Measurements from ENCODE around the gene KATNAL2.
A peak's percentile ranks its signal among the peaks of the same experiment; 100 is the strongest.
"Not testable (repeated sequence)": the region's sequence is repeated elsewhere in the genome, so short reads cannot be mapped to it uniquely, and the experiment has no call there.

KATNAL2 gene

DNA sequence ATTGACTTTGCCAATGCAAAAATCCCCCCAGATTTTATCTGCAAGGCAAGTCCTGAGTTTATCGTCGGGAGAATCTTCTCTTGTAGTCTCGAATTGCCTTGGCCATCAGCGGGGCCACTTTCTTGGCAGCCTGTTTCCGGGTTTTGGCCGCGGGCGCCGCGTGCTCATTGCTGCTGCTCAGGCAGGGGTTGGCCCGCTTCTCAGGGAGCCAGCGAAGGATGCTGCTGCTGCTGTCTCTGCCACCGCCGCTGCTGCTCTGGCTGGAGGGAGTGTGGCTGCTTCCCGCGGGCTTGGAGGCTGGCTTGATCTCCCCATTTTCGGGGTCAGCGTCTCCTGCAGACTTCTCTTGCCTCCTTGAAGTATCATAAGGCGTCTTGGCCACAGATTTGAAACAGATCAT lies 115.5 kb downstream of the KATNAL2 start:
- DNase-seq (ENCODE audit: low spot score): no peak

DNA sequence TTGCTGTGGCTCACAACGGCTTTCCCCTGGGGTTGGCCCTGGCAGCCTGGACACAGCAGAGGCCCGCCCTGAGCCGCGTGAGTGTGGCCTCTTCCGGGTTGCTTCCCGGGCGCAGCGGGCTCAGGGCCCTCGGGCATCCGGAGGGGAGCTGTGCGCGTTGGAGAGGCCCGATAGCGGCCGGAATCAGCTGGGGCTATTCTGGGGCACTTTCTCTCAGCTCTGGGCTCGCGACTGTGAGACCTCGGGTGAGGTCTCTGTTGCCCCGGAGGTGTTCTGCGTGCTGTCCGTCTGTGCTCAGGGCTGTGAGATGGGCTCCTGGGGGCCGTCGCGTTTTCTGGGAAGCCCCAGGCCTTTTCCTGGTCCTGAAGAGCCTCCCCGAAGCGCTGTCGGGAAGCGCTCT lies 117.2 kb downstream of the KATNAL2 start:
- DNase-seq (ENCODE audit: low spot score): not testable (repeated sequence)

DNA sequence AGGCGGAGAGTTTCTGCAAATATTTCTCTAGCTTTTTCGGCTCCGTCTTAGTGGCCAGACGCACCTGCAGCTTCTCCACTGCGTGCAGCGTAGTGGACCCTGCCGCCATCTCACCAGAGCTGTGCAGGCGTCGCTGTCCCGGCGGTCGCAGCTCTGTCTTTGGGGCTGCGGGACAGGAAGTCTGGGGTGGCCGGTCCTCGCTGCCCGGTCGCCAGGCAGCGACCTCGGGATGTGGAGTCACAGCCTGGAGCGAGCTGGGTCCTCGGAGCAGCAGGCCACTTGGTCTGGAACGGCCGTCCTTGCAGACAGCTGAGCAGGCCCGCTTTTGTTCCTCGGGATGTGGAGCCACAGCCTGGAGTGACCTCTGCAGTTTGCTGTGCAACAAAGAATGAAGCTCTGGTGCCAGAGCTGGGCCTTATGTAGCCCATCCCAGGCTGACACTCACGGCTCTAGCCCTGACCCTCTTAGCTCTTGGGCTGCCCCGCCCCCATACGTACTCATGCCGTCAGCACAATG lies 117.8 kb downstream of the KATNAL2 start, which contains the start of gene ELOA2:
TSS of gene ELOA2 (minus strand) at position 466 of the 516 bp plus-strand sequence. CDS start at position 109, 357 bp downstream.
- no peak for DNase-seq (ENCODE audit: low spot score)

DNA sequence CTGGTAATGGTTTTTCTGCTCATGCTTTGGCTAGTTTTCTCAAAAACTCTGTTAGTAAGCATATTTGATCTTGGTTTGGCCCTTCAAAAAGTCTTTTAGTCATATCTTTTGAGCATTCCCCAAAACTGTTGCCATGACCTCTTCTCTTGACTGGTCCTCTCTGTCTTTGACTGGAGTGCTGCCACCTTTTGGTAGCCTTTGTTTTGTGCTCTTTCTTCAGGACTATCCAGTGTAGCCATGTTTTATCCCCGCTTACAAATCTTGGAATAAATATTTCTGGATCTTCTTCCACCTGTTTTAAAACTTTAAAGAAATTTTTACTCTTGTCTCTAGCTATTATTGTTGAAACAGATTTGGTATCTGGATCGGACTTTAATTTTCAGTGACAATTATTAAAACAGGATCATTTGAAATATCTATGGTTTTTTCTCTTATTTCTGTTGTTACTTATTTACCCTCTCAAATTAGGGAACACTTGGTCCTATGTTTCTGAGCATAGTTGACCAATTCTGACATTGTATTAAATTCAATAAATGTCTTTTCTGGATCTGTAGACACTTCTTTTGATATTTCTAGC lies 119.0 kb downstream of the KATNAL2 start:
- no peak for DNase-seq (ENCODE audit: low spot score)

DNA sequence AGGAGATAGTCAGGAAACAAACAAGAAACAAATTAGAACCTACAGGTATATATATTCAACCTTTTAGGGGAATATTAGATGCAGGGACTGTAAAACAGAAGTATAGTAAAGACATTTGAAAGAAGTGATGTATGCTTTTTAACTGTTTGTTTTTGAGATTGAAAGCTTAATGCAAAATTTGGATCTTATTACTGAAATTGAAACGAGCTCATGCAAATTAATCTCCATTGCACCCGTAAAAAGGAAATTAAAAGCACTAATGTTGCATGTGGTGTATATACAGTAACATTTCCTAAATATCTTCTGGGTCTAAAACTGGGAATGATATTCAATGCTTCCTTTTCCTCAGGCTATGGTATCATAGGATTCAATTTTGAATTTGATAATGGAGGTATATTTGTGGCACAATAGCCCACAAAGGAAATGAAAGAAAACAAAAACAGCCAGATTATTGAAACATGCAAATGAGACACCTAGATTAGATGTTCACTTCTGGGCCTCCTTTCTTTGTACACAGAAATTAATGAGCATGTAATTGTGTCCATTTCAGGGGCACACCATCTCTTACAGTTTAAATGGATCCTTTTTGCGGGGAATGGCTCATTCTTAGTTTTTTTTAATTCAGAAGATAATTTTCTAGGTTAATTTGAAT lies 119.7 kb downstream of the KATNAL2 start:
- DNase-seq (ENCODE audit: low spot score): no peak

DNA sequence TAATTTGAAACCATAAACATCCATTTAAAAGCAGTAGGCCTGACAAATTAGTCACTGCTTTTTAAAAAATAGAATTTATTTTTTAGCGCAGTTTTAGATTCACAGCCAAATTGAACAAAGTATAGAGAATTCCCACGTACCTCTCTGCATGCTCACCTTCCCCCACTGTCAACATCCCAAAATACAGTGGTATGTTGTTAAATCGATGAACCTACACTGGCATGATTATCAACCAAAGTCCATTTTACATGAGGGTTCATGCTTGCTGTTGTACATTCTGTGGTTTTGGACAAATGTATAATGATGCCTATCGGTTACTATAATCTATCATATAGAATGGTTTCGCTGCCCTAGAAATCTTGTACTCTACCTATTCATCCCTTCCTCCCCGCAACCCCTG lies 123.6 kb downstream of the KATNAL2 start:
- no peak for DNase-seq (ENCODE audit: low spot score)

DNA sequence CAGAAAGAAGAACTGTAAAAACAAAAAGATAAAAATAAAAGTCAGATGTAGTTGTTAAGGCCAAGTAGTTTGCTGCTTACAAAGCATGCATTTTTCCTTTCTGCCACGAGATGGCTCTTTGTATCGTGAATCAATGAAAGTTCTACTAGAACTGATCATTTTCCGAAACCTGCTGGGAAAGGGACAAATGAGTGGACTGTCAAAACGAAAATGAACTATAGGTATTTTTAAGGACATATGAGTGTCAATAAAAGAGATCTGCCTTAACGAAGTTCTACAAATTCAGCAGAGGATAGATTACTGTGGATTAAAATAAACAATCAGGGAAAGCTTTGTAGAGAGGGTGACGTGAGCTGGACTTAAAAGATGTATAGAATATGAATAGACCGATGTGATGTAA lies 133.1 kb downstream of the KATNAL2 start:
- DNase-seq (ENCODE audit: low spot score): no peak

DNA sequence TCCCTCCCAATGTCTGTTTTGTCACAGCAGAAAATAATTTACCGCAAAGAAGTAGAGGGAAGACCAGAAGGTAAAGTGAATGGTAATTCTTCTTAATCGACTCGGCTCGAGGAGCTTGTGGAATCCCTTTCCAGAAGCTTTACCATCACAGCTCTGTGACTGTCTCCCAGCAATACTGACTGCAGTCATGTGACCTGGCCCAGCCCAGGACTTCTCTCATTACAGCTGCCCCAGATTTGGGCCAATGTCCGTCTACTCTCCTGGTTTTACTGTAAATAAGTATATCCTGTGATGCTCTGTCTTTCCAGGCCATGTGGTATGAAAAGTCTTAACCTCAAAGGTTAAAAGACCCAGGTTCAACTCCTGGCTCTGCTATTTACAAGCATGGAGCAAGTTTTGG lies 137.0 kb downstream of the KATNAL2 start:
- DNase-seq (ENCODE audit: low spot score): no peak

DNA sequence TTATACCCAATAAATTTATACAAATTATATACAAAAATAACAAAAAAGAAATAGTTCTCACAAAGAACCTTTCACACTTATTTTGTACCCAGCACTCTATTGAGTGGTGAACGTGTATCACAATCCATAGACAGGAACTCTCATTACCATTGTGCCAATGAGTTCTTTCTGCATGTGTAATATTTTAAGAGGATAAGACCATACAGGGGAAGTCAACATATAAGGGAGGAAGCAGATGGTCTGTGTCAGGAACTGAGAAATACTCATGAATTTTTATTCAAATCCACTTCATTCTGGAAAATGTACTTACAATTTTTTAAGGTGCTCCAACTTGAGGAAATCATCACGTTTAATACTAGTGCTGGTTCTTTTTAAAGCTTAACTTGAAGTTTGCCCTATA lies 145.1 kb downstream of the KATNAL2 start:
- DNase-seq (ENCODE audit: low spot score): no peak

DNA sequence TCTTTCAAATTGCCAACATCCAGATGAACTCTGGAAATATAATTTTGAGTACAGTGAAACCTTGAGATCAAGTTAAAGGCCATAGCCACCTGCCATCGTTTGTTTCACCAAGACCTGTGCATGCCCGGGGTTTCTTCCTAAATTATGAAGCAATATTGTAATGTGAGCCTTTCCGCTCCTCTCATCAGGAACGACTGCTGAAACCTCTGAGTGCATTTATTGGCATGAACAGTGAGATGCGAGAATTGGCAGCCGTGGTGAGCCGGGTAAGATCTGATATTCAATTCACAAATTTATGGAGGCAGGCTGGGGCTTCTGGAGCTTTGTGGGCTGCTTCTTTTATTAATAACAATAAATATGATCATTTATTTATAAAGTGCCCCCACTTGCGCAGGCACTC lies 145.7 kb downstream of the KATNAL2 start:
- no peak for DNase-seq (ENCODE audit: low spot score)

DNA sequence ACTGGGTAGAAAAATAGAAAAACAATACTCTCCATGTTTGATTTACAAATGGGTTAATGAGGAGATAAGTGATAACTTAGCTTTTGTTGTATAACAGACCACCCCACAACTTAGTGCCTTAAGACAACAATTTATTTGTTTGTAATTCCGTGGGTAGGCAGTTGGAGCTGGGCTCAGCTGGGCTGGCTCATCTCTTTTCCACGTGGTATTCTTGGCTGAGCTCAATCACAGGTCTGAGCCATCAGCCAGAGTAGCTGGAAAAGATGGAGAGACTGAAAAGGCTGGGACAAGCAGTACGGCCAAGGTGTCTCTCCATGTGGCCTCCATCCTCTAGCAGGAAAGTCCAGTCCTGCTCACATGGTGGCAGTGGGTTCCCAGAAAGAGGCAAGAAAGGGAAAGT lies 150.2 kb downstream of the KATNAL2 start:
- DNase-seq (ENCODE audit: low spot score): no peak

DNA sequence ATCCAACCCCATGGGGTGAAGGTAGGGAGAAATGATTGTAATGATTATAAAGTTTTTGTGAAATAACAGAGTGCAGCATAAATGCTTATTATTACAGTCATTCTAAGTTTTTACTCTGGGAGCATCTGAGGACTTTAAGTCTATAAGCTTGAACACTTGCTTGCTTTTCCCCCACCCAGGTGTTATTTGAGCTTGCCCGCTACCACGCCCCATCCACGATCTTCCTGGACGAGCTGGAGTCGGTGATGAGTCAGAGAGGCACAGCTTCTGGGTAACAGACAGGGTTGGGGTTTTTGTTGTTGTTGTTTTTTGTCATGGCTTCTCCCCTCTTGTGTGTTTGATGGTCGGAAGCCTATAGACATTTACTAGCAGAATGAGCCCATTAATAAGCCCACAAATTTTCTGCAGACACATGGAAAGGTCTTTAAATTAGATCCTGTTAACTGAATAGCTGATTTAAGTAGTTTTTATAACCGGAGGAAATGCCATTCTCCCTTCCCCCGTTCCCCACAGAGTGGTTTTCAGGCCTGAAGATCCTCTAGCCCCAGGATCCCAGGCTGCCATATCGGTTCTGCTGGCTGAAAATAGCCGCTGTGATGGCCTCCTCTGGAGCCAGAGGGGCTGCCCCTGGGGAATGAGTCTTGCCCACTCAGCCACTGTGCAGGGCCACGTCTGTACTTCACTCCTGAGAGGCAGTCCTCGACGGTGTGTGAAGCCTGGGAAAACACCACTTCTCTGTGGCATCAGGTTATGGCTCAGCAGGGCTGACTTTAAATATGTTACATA lies 157.9 kb downstream of the KATNAL2 start:
- no peak for DNase-seq (ENCODE audit: low spot score)

DNA sequence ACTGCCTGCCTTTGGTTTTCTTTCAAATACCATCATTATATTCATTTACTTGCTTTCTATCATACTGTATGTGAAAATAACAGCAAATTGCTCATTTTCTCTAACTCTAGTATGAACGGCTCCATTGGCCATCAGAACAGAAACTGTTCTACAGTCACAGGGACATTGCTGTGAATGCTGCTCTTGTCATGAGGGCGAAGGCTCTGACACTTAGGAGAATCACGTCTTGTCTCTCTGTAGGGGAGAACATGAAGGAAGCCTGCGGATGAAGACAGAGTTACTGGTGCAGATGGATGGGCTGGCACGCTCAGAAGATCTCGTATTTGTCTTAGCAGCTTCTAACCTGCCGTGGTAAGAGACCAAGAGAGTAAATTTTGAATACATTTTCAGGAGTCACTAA lies 159.7 kb downstream of the KATNAL2 start:
- DNase-seq (ENCODE audit: low spot score): no peak

DNA sequence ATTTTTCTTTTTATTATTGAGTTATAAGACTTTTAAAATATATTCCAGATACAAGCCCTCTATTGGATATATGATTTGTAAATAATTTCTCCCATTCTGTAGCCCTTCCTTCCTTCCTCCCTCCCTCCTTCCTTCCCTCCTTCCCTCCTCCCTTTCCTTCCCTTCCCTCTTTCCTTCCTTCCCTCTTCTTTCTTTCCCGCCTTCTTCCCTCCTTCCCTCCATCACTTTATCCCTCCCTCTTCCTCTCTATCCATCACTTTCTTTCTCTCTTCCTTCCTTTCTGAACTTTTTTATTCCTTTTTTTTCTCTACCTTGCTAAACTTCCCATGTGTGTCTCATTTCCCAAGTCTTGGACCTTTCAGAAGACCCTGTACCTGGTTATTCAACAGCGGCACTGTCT lies 163.5 kb downstream of the KATNAL2 start:
- DNase-seq (ENCODE audit: low spot score): no peak

DNA sequence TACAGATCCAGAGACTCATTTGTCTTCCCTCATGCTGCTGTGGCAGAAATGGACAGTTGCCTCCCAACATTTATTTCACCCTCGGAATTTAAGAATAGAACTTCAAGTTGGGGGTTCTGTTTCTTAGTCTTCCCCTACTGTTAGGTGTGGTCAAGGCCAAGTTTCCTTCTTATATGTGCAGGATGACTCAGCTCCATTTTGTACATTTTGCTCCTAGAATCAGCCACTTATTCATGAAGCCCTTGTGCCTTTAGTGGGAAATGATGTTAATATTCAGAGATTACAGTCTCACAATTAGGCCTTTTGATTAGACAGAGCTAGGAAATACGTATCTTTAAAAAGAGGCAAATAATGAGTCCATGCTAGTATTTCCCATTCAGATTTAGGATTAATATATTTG lies 164.2 kb downstream of the KATNAL2 start:
- no peak for DNase-seq (ENCODE audit: low spot score)

DNA sequence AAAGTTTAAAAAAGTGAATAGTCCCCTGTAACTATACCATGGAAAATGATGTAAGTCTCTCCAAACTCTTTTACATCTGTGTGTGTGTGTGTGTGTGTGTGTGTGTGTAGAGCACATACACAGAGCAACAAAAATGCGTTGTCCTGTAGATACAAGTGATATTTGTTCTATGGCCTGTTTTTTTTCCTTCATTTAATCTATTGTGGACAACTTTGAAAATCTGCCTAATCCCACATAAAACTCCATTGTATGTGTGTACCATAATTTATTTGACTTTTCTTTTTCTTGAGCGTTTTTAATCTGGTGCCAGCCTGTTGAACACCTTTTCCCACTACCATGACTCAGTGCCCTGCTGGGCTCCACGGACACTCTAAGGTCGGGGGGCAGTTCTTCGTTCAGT lies 170.3 kb downstream of the KATNAL2 start:
- no peak for DNase-seq (ENCODE audit: low spot score)

DNA sequence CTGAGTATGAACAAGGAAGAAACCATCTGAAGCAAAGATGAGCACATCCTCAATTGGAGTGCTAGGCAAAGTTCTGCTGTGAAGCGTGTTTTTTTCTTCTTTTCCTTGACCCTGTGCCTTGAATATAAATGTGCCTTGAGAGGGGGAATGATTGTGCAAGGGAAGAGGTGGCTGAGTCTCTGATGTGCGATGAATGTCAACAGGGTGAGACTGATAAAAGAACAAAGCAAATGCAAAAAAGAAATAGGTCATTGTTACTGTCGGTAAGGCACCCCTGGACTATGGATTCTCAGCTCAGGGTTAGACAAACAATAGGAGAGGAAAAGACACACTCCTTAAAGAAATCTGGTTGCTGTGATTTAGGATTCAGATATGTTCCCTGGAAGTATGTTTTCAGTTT lies 178.4 kb downstream of the KATNAL2 start:
- no peak for DNase-seq (ENCODE audit: low spot score)

DNA sequence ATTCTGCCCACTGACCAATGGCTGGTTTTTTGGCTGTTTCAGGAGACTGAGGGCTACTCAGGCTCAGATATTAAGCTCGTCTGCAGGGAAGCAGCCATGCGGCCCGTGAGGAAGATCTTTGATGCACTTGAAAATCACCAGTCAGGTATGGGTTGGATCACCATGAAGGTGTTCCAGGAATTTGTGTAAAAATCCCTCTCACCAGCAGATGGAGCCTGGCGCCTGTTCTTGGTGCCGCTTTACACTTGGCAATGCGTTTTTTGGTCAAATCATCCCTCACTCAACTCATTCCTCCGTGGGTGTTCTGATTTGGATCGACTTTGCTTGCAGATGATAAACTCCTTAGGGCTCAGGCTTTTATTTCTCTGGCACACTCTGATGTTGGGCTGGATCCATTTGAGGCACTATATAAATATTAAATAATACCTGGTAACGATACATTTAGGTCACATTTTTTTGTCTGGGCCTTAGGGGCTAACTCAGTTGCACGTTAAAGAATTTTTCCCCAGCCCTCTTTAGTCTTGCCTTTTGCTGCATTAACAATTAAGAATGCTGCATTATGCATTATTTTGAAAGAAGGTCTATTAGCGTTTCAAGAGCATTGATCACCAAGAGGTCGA lies 182.9 kb downstream of the KATNAL2 start:
- DNase-seq (ENCODE audit: low spot score): peak; percentile 58

DNA sequence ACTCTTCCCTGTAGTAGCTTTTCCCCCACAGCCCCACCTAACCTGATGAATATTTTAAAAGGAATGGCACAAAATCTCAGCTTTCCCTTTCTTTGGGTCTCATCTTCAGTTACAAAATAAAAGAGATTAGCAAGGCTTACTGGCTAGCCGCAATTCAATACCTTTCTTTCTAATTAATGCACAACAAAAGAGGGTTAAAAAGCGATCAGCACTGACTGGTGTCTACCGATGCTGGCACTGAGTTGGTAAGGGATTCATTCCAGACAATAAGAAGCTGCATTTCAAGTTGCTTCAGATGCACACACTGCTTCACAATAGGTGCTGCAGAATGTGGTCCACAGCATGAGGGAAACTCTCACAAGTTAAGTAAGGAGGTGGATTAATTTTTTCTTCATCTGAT lies 191.0 kb downstream of the KATNAL2 start:
- no peak for DNase-seq (ENCODE audit: low spot score)

DNA sequence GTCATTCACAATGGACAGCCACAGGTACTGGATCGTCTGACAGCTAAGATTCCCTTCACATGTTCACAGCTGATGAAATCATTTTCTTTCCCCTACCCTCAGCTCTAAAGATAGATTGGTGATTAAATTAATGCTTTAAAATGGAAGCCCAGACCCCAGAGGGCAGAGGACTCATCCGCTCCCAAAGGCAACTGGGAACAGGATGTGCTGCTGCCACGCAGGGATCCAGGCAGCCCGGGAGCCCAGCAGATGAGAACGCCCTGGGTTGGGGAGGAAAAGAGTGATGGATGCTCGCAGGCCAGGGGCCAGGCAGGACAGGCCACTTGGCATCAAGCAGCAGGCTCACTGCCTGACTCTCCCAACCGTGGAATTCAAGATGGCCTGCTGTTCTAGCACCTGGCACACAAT lies 191.6 kb downstream of the KATNAL2 start:
- no peak for DNase-seq (ENCODE audit: low spot score)

DNA sequence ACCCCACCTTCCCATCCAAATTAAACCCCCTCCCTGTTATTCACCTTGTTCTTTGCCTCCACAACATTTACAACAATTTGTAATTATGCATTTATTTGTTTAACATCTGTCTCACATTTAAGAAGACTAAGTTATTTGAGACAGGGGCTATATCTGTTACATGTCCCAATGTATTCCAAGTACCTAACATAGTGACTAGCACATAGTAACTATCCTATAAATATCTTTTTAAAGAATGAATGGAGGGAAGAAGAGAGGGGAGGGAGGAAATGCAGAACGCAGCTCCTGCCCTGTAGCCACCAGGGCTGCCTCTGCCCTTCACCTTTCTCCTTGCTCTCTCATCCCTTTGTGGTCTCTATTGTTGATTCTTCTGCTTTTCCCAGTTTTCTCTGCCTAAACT lies 192.3 kb downstream of the KATNAL2 start:
- no peak for DNase-seq (ENCODE audit: low spot score)

DNA sequence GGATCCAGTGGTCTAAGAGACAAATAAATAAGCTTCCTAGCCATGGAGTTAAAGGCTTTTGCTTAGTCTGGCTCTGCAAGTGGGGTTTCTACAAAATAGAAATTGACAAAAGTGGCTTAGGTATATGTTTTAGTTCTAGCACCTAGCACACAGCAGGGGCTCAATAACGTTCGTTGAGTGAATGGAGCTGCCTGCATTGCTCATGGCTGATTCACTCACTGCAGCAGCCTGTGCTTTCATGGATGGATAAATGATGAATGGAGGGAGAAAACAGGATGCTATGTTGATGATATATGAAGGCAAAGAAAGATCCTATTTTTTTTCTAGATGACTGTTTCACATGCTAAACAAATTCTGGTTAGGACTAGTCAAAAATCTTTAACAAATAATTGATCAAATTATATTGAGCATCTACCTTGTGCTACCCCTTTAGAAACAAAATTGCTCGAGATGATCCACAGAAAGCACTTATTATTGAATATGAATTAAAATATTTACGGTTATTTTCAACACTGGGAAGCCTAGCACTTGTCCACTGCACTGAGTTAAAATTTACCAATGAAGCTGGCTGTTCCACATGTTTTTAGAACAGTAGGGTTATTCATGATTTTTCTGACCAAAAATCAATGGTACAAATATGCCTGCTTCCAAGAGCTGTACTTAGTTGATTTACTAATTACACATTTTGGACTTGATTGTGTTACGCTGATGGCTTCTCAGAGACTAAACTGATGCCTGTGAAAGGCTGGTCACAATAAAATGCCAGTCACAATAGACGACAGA lies 193.3 kb downstream of the KATNAL2 start:
- DNase-seq (ENCODE audit: low spot score): no peak

Measured in CD4-positive, alpha-beta T cell treated with Interleukin-6 at 100 ng/mL for 8 hours (primary cell).